ENCODE data around the gene SAMD11.

SAMD11 gene

DNA sequence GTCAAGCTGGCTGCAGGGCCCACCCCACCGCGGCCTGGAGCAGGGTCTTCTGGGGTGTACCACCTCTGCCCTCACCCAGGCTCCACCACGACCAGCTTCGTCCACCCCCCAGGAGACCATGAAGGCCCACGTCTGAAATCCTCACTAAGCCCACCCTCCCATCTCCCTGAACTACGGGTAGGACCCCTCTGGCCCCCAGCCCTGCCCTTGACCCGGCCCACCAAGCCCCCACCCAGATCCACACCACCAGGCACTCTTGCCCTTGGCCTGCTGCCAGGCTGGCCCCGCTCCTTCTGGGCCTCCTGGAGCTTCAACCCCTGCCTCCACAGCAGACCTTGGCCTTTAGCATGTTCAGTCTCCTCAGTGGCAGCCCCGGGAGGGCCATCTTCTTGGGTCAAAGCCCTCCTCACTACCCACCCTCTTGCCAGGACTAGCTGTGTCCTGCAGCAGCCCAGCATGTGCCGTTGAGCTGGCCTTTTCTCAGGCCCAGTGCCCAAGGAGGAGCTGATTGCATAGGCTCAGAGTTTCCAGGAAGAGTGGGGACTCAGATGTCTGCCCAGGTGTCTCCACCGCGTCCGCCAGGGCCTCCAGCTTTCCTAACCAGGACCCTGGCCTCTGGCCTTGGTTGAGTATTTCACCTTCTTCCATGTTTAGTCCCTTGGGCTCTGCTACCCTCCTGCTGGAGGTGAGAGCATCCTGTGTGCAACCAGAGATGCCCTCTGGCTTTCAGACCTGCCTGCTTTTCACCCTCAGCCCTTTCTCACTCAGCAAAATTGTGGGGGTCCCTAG lies 17.7 kb upstream of the SAMD11 start:
- Histone ChIP-seq H3K4me2 (ENCODE audit: low read length) (no peak overlapping the region), H2AFZ (no peak overlapping the region), H3K4me1 (no peaks in the 10 kb centered on the region), H3K79me2 (no peaks in the 10 kb centered on the region), H3K9ac (no peak overlapping the region), H3K27ac (no peak overlapping the region), H3K27me3 (ENCODE audit: control insufficient read depth, insufficient read depth, low read length) (no peaks in the 10 kb centered on the region), H3K4me3 (ENCODE audit: low read depth, low read length) (no peak overlapping the region), H3K9me3 (ENCODE audit: control insufficient read depth, low read length) (no peaks in the 10 kb centered on the region), H3K36me3 (ENCODE audit: control insufficient read depth, insufficient read depth, low read length) (no peaks in the 10 kb centered on the region)
- TF ChIP-seq, protein P1, sequence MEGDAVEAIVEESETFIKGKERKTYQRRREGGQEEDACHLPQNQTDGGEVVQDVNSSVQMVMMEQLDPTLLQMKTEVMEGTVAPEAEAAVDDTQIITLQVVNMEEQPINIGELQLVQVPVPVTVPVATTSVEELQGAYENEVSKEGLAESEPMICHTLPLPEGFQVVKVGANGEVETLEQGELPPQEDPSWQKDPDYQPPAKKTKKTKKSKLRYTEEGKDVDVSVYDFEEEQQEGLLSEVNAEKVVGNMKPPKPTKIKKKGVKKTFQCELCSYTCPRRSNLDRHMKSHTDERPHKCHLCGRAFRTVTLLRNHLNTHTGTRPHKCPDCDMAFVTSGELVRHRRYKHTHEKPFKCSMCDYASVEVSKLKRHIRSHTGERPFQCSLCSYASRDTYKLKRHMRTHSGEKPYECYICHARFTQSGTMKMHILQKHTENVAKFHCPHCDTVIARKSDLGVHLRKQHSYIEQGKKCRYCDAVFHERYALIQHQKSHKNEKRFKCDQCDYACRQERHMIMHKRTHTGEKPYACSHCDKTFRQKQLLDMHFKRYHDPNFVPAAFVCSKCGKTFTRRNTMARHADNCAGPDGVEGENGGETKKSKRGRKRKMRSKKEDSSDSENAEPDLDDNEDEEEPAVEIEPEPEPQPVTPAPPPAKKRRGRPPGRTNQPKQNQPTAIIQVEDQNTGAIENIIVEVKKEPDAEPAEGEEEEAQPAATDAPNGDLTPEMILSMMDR (IDR thresholded peaks at IDR 0.05), result no peak

DNA sequence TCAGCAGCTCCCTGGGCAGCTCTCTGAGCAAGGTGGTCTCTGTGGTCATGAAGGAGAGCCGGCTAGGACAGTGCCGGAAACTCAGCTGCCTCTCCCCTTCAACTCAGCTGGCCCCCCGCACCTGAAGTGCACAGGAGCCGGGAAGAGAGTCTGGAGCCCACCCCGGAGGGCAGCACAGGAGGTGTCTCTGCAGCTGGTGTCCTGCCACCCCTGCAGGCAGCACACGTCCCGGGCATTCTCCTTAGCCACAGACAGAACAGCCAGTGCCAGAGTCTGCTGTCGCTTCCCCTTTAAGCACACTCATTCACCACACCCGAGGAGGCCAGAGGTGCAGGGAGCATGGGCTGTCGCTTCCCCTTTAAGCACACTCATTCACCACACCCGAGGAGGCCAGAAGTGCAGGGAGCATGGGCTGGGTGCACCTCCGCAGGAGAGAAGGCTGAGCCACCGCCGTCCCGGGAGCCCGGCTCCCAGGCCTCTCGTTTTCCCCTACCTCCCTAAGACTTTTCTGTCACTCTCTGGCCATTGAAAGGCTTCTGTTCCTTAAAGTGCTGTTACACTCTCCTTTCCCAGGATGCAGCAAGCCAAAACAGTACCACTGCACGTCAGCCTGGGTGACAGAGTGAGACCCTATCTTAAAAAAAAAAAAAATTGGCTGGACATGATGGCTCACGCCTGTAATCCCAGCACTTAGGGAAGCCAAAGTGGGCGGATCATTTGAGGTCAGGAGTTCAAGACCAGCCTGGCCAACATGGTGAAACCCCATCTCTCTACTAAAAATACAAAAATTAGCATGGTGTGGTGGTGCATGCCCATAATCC lies 16.9 kb upstream of the SAMD11 start:
- Histone ChIP-seq H3K79me2 (no peaks in the 10 kb centered on the region), H3K4me2 (ENCODE audit: low read length) (no peak overlapping the region), H3K4me3 (ENCODE audit: low read depth, low read length) (no peak overlapping the region), H2AFZ (no peak overlapping the region), H3K9me3 (ENCODE audit: control insufficient read depth, low read length) (no peaks in the 10 kb centered on the region), H3K27ac (no peak overlapping the region), H3K36me3 (ENCODE audit: control insufficient read depth, insufficient read depth, low read length) (no peaks in the 10 kb centered on the region), H3K4me1 (no peaks in the 10 kb centered on the region), H3K9ac (no peak overlapping the region), H3K27me3 (ENCODE audit: control insufficient read depth, insufficient read depth, low read length) (no peaks in the 10 kb centered on the region)
- TF ChIP-seq, protein P1 (IDR thresholded peaks at IDR 0.05), result no peak

DNA sequence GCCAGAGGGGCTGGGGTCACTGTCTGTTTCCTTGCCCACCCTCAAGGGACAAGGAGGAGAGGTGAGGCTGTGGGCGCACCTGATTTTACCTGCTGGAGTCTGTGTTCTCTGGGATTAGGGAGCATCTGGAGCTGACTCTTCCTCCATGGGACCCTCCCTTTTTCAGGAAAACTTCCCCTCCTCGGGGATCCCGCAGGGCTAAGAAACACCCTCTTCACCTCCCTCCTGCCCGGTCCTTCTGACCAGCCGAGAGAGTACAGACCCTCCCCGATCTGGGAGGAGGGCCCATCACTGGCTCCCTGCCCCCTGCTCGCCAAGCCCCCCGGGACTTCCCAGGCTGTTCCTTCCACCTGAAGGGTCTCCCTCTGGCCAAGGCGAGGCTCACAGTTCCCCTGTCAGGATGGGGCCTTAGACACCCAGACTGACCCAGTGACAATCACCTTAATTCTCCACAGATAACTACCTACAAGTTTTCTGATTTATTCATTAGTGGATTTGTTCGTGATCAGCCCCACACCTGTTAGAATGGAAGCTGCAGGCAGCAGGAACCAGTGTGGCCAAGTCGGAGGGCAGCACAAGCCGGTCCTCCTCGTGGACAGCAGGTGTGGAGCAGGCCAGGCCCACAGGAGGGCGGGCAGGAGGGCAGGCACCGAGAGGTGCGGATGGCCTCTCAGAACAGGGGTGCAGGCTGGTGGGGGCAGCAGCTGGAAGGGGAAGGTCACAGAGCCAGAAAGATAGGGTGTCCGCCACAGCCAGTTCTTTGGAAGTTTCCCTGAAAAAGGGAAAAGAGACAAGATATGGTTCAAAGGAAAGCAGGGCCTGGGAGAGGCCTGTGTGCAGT lies 15.9 kb upstream of the SAMD11 start:
- H3K27me3 ChIP-seq (ENCODE audit: control insufficient read depth, insufficient read depth, low read length), result no peaks in the 10 kb centered on the region

DNA sequence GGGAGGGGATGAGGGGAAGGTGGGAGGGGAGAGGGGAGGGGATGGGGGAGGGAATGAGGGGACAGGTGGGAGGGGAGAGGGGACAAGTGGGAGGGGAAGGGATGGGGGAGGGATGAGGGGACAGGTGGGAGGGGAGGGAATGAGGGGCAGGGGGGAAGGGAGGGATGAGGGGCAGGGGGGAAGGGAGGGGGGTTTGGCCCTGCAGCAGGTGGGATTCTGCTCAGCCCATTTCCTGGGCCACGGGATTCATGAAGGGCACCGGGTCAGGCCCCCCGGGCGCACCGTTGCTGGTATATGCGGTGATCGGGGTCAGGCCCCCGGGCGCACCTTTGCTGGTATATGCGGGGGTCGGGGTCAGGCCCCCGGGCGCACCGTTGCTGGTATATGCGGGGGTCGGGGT lies 15.1 kb upstream of the SAMD11 start:
- Histone ChIP-seq H3K4me1 (no peaks in the 10 kb centered on the region), H3K9ac (no peak overlapping the region), H3K79me2 (no peaks in the 10 kb centered on the region), H3K36me3 (ENCODE audit: control insufficient read depth, insufficient read depth, low read length) (no peaks in the 10 kb centered on the region), H3K4me2 (ENCODE audit: low read length) (no peak overlapping the region), H2AFZ (no peak overlapping the region), H3K4me3 (ENCODE audit: low read depth, low read length) (no peak overlapping the region), H3K27ac (no peak overlapping the region), H3K9me3 (ENCODE audit: control insufficient read depth, low read length) (no peaks in the 10 kb centered on the region), H3K27me3 (ENCODE audit: control insufficient read depth, insufficient read depth, low read length) (no peaks in the 10 kb centered on the region)
- TF ChIP-seq, protein P1 (IDR thresholded peaks at IDR 0.05), result no peak

More for the DNA sequence above, 15.9 kb upstream of the SAMD11 start:
- Histone ChIP-seq H3K9me3 (ENCODE audit: control insufficient read depth, low read length) (no peaks in the 10 kb centered on the region), H3K4me3 (ENCODE audit: low read depth, low read length) (no peak overlapping the region), H3K36me3 (ENCODE audit: control insufficient read depth, insufficient read depth, low read length) (no peaks in the 10 kb centered on the region), H3K4me1 (no peaks in the 10 kb centered on the region), H3K27ac (no peak overlapping the region), H3K9ac (no peak overlapping the region), H2AFZ (no peak overlapping the region), H3K4me2 (ENCODE audit: low read length) (no peak overlapping the region), H3K79me2 (no peaks in the 10 kb centered on the region)
- TF ChIP-seq, protein P1 (IDR thresholded peaks at IDR 0.05), result no peak

Data from parathyroid adenoma (tissue), 2 donors.